Measurements from ENCODE around the gene EID2B. TPM values are rescaled to one million over a fixed set of nuclear protein-coding genes. Genes with fewer than 3 reads are reported as not detected.

Gene EID2B
- total and polyA plus RNA-seq, 2 of the 13 experiments (the other 11 are each of a cell fraction or from before 2014, with no cell fraction given): 2.5 to 3.7 TPM

DNA sequence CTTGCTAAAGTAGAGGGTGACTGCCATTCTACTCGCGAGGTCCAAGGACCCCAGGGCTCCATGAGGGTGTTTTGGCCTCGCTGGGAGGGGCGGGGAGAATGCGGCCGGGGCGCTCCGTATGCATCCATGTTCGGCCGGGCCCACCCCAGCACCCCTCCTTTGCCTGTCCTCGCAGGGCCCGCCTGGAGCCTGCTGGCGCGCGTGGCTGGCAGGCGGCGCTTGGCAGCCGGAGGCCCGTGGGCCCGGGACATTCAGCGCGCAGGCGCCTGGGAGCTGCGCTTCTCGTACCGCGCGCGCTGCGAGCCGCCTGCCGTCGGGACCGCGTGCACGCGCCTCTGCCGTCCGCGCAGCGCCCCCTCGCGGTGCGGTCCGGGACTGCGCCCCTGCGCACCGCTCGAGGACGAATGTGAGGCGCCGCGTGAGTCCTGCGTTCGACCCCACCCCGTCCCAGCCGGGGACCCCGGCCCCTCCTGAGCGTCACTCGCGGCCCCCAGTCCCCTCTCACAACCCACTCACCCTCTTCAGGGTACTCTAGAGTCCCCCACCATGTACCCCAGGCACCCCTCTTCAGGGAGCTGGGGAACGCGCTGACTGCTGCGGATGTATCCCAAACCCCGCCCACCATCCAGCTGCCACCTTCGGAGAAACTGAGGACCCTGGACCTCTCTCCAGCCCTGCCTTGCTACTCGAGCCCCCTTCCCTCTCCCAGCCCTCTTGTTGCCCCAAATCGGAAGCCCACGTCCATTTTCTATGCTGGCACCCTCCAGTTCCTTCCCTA is 29.8 kb downstream of the EID2B start (continued):
- TF ChIP-seq, protein P1, sequence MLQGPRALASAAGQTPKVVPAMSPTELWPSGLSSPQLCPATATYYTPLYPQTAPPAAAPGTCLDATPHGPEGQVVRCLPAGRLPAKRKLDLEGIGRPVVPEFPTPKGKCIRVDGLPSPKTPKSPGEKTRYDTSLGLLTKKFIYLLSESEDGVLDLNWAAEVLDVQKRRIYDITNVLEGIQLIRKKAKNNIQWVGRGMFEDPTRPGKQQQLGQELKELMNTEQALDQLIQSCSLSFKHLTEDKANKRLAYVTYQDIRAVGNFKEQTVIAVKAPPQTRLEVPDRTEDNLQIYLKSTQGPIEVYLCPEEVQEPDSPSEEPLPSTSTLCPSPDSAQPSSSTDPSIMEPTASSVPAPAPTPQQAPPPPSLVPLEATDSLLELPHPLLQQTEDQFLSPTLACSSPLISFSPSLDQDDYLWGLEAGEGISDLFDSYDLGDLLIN (CRISPR knock-in tag; IDR thresholded peaks at IDR 0.05; ENCODE audit: borderline replicate concordance): peak; percentile 61; the same call in 1 of the 2 replicates
- TF ChIP-seq ZNF570 (CRISPR knock-in tag; IDR thresholded peaks at IDR 0.05; ENCODE audit: borderline replicate concordance) (peak; percentile 96), SOX5 (CRISPR knock-in tag; IDR thresholded peaks at IDR 0.05; ENCODE audit: borderline replicate concordance) (peak; percentile 44), HIVEP1 (CRISPR knock-in tag; IDR thresholded peaks at IDR 0.05) (peak; percentile 74; the same call in 1 of the 2 replicates), NCOA2 (CRISPR knock-in tag; IDR thresholded peaks at IDR 0.05) (peak; percentile 65; the same call in 1 of the 2 replicates), MEIS2 (CRISPR knock-in tag; IDR thresholded peaks at IDR 0.05) (peak; percentile 94), TAF1 (CRISPR knock-in tag; IDR thresholded peaks at IDR 0.05) (no peak), MYC (CRISPR knock-in tag; IDR thresholded peaks at IDR 0.05; ENCODE audit: borderline replicate concordance) (peak; percentile 86), ZNF329 (CRISPR knock-in tag; IDR thresholded peaks at IDR 0.05; ENCODE audit: low read depth) (peak; percentile 86; the same call in 1 of the 2 replicates), FOXP1 (IDR thresholded peaks at IDR 0.05) (no peak), FOXP1 (CRISPR knock-in tag; IDR thresholded peaks at IDR 0.05) (no peak), SYNCRIP (IDR thresholded peaks at IDR 0.05; ENCODE audit: insufficient read depth, low read depth, low read length) (no peak), NR2F2 (IDR thresholded peaks at IDR 0.05; ENCODE audit: borderline replicate concordance, low read depth) (no peak), ZBTB3 (CRISPR knock-in tag; IDR thresholded peaks at IDR 0.05; ENCODE audit: borderline replicate concordance, low read depth) (no peak), MATR3 (CRISPR knock-in tag; IDR thresholded peaks at IDR 0.05) (no peak), ZNF460 (CRISPR knock-in tag; IDR thresholded peaks at IDR 0.05; ENCODE audit: borderline replicate concordance) (no peak), EZH2 (conservative IDR thresholded peaks at IDR 0.05; ENCODE audit: low read depth, low read length) (no peak), TARDBP (CRISPR knock-in tag; IDR thresholded peaks at IDR 0.05) (peak; percentile 59; the same call in 1 of the 2 replicates), ZFP36 (IDR thresholded peaks at IDR 0.05; ENCODE audit: borderline replicate concordance, low read depth, low read length, partially characterized antibody) (no peak)
- TF ChIP-seq, protein P2, sequence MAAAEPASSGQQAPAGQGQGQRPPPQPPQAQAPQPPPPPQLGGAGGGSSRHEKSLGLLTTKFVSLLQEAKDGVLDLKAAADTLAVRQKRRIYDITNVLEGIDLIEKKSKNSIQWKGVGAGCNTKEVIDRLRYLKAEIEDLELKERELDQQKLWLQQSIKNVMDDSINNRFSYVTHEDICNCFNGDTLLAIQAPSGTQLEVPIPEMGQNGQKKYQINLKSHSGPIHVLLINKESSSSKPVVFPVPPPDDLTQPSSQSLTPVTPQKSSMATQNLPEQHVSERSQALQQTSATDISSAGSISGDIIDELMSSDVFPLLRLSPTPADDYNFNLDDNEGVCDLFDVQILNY (CRISPR knock-in tag; conservative IDR thresholded peaks at IDR 0.05): peak; percentile 88
- TF ChIP-seq, protein P3, sequence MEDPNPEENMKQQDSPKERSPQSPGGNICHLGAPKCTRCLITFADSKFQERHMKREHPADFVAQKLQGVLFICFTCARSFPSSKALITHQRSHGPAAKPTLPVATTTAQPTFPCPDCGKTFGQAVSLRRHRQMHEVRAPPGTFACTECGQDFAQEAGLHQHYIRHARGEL (CRISPR knock-in tag; IDR thresholded peaks at IDR 0.05): peak; percentile 94; the same call in 1 of the 2 replicates
- TF ChIP-seq, protein P4, sequence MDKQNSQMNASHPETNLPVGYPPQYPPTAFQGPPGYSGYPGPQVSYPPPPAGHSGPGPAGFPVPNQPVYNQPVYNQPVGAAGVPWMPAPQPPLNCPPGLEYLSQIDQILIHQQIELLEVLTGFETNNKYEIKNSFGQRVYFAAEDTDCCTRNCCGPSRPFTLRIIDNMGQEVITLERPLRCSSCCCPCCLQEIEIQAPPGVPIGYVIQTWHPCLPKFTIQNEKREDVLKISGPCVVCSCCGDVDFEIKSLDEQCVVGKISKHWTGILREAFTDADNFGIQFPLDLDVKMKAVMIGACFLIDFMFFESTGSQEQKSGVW (CRISPR knock-in tag; IDR thresholded peaks at IDR 0.05; ENCODE audit: borderline replicate concordance): 0 out of 2 replicates have a peak, but pooled peaks have one; percentile 69
- TF ChIP-seq, protein P5, sequence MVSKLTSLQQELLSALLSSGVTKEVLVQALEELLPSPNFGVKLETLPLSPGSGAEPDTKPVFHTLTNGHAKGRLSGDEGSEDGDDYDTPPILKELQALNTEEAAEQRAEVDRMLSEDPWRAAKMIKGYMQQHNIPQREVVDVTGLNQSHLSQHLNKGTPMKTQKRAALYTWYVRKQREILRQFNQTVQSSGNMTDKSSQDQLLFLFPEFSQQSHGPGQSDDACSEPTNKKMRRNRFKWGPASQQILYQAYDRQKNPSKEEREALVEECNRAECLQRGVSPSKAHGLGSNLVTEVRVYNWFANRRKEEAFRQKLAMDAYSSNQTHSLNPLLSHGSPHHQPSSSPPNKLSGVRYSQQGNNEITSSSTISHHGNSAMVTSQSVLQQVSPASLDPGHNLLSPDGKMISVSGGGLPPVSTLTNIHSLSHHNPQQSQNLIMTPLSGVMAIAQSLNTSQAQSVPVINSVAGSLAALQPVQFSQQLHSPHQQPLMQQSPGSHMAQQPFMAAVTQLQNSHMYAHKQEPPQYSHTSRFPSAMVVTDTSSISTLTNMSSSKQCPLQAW (CRISPR knock-in tag; IDR thresholded peaks at IDR 0.05): no peak

All from HepG2 (cell line).